K562 (cell line): ENCODE data around the gene ZBP1. TPM values are rescaled to one million over a fixed set of nuclear protein-coding genes. Genes with fewer than 3 reads are reported as not detected.

Experiments used
- ATAC-seq: fragments of 200-7000 bp; cut with Tn5 transposase; 3 replicates; pipeline ENCODE4 v1.9.1; 2020; ENCODE audit warnings: moderate library complexity
- BruUV-seq: library from RNA; stranded (reverse); fragments of 400-500 nt; replicated peaks from 2 replicates; lab custom pipeline; 2021; lab: Mats Ljungman, UMichigan
- CTCF ChIA-PET: fragments of 300-600 bp; formaldehyde crosslinking; extraction: SDS; loops from one replicate; lab custom pipeline; 2021; ENCODE audit warnings: low intra/inter-chr PET ratio; lab: Yijun Ruan, JAX
- POLR2A ChIA-PET: fragments of 300-600, 350-650 bp; sonication (Branson Sonifier 250); formaldehyde crosslinking; extraction: SDS; loops from one replicate; lab custom pipeline; 2021; ENCODE audit warnings: antibody characterized with exemption, inconsistent platforms; lab: Yijun Ruan, JAX
- DNase-seq, 4 experiments: peaks; one replicate each; pipeline versions ENCODE4 v3.0.0 to v3.0.0-alpha.2; 2011 to 2018; ENCODE audit warnings: low spot score in 3 of 4, mixed read lengths in 3 of 4; ENCODE audit errors: extremely low read depth in 1 of 4
- FAIRE-seq: peaks from 2 replicates; lab custom pipeline; 2011; peaks lifted over from hg19 to GRCh38; lab: Jason Lieb, UNC
- H2AFZ ChIP-seq: 2 replicates; pipeline ENCODE4 v1.6.0; 2011; ENCODE audit warnings: low read depth, low read length, control low read depth, inconsistent platforms
- H3K27ac ChIP-seq: fragments of 200-600 bp; 3 replicates; pipeline ENCODE4 v1.8.0; 2011; ENCODE audit warnings: low read depth, mild to moderate bottlenecking, control low read depth, inconsistent platforms, low read length, moderate library complexity, mixed read lengths; ENCODE audit errors: extremely low read depth
- H3K27me3 ChIP-seq, 2 experiments: fragments of 300-600 bp in 1 of 2; 2 replicates in 1 of 2; 3 replicates in 1 of 2; pipeline versions ENCODE4 v1.6.0 to v1.8.0; 2011; ENCODE audit warnings: inconsistent platforms in 2 of 2, low read length in 2 of 2, mild to moderate bottlenecking in 1 of 2, mixed read lengths in 1 of 2, moderate library complexity in 1 of 2; ENCODE audit not compliant: control insufficient read depth in 2 of 2, insufficient read depth in 2 of 2
- H3K36me3 ChIP-seq: fragments of 300-600 bp; 3 replicates; pipeline ENCODE4 v1.8.0; 2011; ENCODE audit warnings: mild to moderate bottlenecking, low read length, inconsistent platforms; ENCODE audit not compliant: control insufficient read depth, insufficient read depth
- H3K4me1 ChIP-seq, 2 experiments: fragments of 200-600 bp in 1 of 2; replicated peaks in 1 of 2; 2 replicates in 1 of 2; 3 replicates in 1 of 2; pipeline versions ENCODE4 v1.5.1 to v1.8.0; 2011; ENCODE audit warnings: inconsistent platforms in 2 of 2, low read length in 2 of 2, mild to moderate bottlenecking in 1 of 2, mixed read lengths in 1 of 2, moderate library complexity in 1 of 2; ENCODE audit not compliant: control insufficient read depth in 2 of 2, insufficient read depth in 2 of 2
- H3K4me2 ChIP-seq: 2 replicates; pipeline ENCODE4 v1.6.1; 2011; ENCODE audit warnings: low read length, control low read depth, inconsistent platforms, mixed read lengths; ENCODE audit not compliant: insufficient read depth
- H3K4me3 ChIP-seq: fragments of 200-600 bp; sonication (generic), shearing (Covaris generic); 2 replicates; pipeline ENCODE4 v1.5.1; 2016; ENCODE audit warnings: control low read depth, inconsistent platforms
- H3K79me2 ChIP-seq: fragments of 200-600 bp; 3 replicates; pipeline ENCODE4 v1.8.0; 2011; ENCODE audit warnings: low read length, inconsistent platforms; ENCODE audit not compliant: control insufficient read depth, insufficient read depth
- H3K9ac ChIP-seq, 2 experiments: 2 replicates each; pipeline versions ENCODE4 v1.6.0 to v1.6.1; 2011; ENCODE audit warnings: low read depth in 2 of 2, low read length in 2 of 2, control low read depth in 1 of 2, inconsistent platforms in 1 of 2, mild to moderate bottlenecking in 1 of 2, mixed read lengths in 1 of 2; ENCODE audit not compliant: insufficient read depth in 1 of 2
- H3K9me1 ChIP-seq: one replicate; pipeline ENCODE4 v1.6.0; 2011; ENCODE audit warnings: inconsistent platforms, mild to moderate bottlenecking, low read length, moderate library complexity; ENCODE audit not compliant: control insufficient read depth, insufficient read depth
- H3K9me3 ChIP-seq: replicated peaks from 2 replicates; pipeline ENCODE4 v1.5.1; 2011; ENCODE audit warnings: low read depth, low read length, inconsistent platforms; ENCODE audit not compliant: control insufficient read depth, insufficient read depth
- H4K20me1 ChIP-seq: replicated peaks from 2 replicates; pipeline ENCODE4 v1.6.1; 2011; ENCODE audit warnings: low read length, inconsistent platforms, mixed read lengths; ENCODE audit not compliant: control insufficient read depth, insufficient read depth
- EZH2 ChIP-seq: IDR thresholded peaks from 2 replicates; pipeline ENCODE4 v1.6.1; 2012; ENCODE audit warnings: low read depth, mild to moderate bottlenecking, inconsistent platforms, low read length, borderline replicate concordance
- HDAC8 ChIP-seq: fragments of 450-650 bp; IDR thresholded peaks from 2 replicates; pipeline ENCODE4 v1.6.1; 2016; ENCODE audit warnings: mild to moderate bottlenecking, missing genetic modification characterization, moderate library complexity, missing compliant biosample characterization
- MCM2 ChIP-seq: fragments of 450-650 bp; IDR thresholded peaks from 2 replicates; pipeline ENCODE4 v1.6.1; 2017; ENCODE audit warnings: low read depth, mild to moderate bottlenecking
- SNIP1 ChIP-seq: fragments of 450-650 bp; IDR thresholded peaks from 2 replicates; pipeline ENCODE4 v1.7.1; 2017; ENCODE audit warnings: low read depth, mild to moderate bottlenecking
- TOE1 ChIP-seq, 2 experiments: fragments of 450-650 bp in 1 of 2; sonication (generic) in 1 of 2; formaldehyde crosslinking in 1 of 2; IDR thresholded peaks; 2 replicates each; pipeline versions ENCODE4 v1.7.1 to v1.8.0; 2016 to 2022; ENCODE audit warnings: borderline replicate concordance in 2 of 2, mild to moderate bottlenecking in 2 of 2, antibody characterized with exemption in 1 of 2, inconsistent platforms in 1 of 2, low read depth in 1 of 2, missing genetic modification reagents in 1 of 2, moderate library complexity in 1 of 2
- ZNF408 ChIP-seq: fragments of 250-450 bp; sonication (Bioruptor Pico); IDR thresholded peaks from 2 replicates; pipeline ENCODE4 v1.4.0; 2020; ENCODE audit warnings: low read depth, mild to moderate bottlenecking, moderate library complexity
- ZNF639 ChIP-seq, 2 experiments: fragments of 200-800 bp in 1 of 2; sonication (Bioruptor generic) in 1 of 2; sonication (generic) in 1 of 2; formaldehyde crosslinking in 1 of 2; IDR thresholded peaks in 1 of 2; conservative IDR thresholded peaks in 1 of 2; 2 replicates each; pipeline versions ENCODE4 v1.5.0 to v1.6.1; 2016 to 2020; ENCODE audit warnings: missing compliant biosample characterization in 1 of 2, missing genetic modification characterization in 1 of 2, missing genetic modification reagents in 1 of 2
- WGBS: fragments of 100-300 bp; shearing (Covaris generic); methylation state at CpG from one replicate; pipeline ENCODE4 v1.1.6; 2016; ENCODE audit warnings: low coverage, mixed read lengths; ENCODE audit not compliant: insufficient coverage; ENCODE audit errors: missing lambda C conversion rate; 5-methylcytosine and 5-hydroxymethylcytosine counted together
- in situ Hi-C: fragments of 300-500 bp; cut with MboI; formaldehyde crosslinking; loops from 4 replicates; pipeline ENCODE4 v1.15.0; 2018; ENCODE audit warnings: inconsistent platforms, mixed read lengths
- intact Hi-C: fragments of 100-400 bp; cut with micrococcal nuclease; formaldehyde crosslinking; loops from 2 replicates; pipeline ENCODE4 v1.14.2; 2022
- polyA plus RNA-seq, 8 experiments: library from polyadenylated mRNA; depleted of rRNA in 4 of 8; stranded (reverse) in 5 of 8; unstranded in 3 of 8; fragments of >200 nt; fragmentation: Nextera tagmentation in 2 of 8; fragmentation: Illumina TruSeq in 1 of 8; extraction: Ambion mirVana in 2 of 8; extraction: Trizol in 1 of 8; gene quantifications; 2 replicates each; pipeline versions ENCODE4 v1.2.1 to v1.2.3, GENCODE V29; 2011 to 2014; ENCODE audit warnings: inconsistent platforms in 1 of 8, missing spikeins in 1 of 8
- total RNA-seq, 7 experiments: library from RNA; depleted of rRNA in 6 of 7; stranded (reverse); fragments of >200 nt in 6 of 7; fragmentation: Illumina TruSeq in 2 of 7; extraction: Trizol in 2 of 7; gene quantifications; 2 replicates each; pipeline versions ENCODE4 v1.2.1 to v1.2.3, GENCODE V29; 2011 to 2021; ENCODE audit warnings: low replicate concordance in 1 of 7

ZBP1 gene
- total and polyA plus RNA-seq, 9 of the 15 experiments (the other 6 are each of a cell fraction or from before 2014, with no cell fraction given) = not detected

GRCh38 chr20:57570920-57571319, 49.3 kb downstream of the ZBP1 start:
- H4K20me1 ChIP-seq = no peaks in the 10 kb centered on the region
- ChIA-PET POLR2A (interaction anchor here (0.8 to 1.6 kb wide), 2 partner anchors 10 kb away, joined by 3 to 8 read pairs; partner anchors contain the start of gene PCK1), CTCF (no interaction called here)
- no peaks in the 10 kb centered on the region for H3K36me3 ChIP-seq
- no TSS peak for BruUV-seq
- WGBS = 44% methylated on average over 8 of the region's 8 CpGs
- H3K27me3 ChIP-seq = peaks cover 8 to 18% of the 10 kb centered on the region in 2 experiments; a peak in 3 of 5 replicates
- no peak overlapping the region for H3K9ac ChIP-seq
- H3K4me1 ChIP-seq = peaks cover 4 to 9% of the 10 kb centered on the region in 2 experiments; a peak in 3 of 5 replicates
- no peak for FAIRE-seq
- TF ChIP-seq MCM2 = no peak
- TF ChIP-seq ZNF408 (CRISPR knock-in tag) = no peak
- TF ChIP-seq SNIP1 = no peak
- TF ChIP-seq ZNF639 (CRISPR knock-in tag; conservative IDR thresholded peaks at IDR 0.05 in 1 of 2, IDR thresholded peaks at IDR 0.05 in 1 of 2) = no peak
- TF ChIP-seq TOE1 (IDR thresholded peaks at IDR 0.05; ENCODE audit: borderline replicate concordance) = no peak
- TF ChIP-seq TOE1 (CRISPR knock-in tag; IDR thresholded peaks at IDR 0.05; ENCODE audit: borderline replicate concordance, low read depth) = no peak
- TF ChIP-seq HDAC8 = no peak
- TF ChIP-seq EZH2 = no peak
- TF ChIP-seq, all 486 proteins: peak for 0
- ATAC-seq (no peak), DNase-seq (no peak)
- H3K9me3 ChIP-seq = no peaks in the 10 kb centered on the region
- H3K4me2 ChIP-seq = no peak overlapping the region
- H3K4me3 ChIP-seq = no peak overlapping the region
- no peak overlapping the region for H2AFZ ChIP-seq
- in situ Hi-C loops = no loop called here
- H3K79me2 ChIP-seq = no peaks in the 10 kb centered on the region
- no peaks in the 10 kb centered on the region for H3K9me1 ChIP-seq
- intact Hi-C loops = no loop called here
- no peak overlapping the region for H3K27ac ChIP-seq
